HG03066 (cell line): ENCODE data around the gene DNAH1.

Experiments
- ATAC-seq: cut with Tn5 transposase; IDR thresholded peaks from one replicate; pipeline ENCODE4 v1.9.1; 2021; ENCODE audit warnings: low read depth; ENCODE audit not compliant: unreplicated experiment

DNAH1 gene

DNA sequence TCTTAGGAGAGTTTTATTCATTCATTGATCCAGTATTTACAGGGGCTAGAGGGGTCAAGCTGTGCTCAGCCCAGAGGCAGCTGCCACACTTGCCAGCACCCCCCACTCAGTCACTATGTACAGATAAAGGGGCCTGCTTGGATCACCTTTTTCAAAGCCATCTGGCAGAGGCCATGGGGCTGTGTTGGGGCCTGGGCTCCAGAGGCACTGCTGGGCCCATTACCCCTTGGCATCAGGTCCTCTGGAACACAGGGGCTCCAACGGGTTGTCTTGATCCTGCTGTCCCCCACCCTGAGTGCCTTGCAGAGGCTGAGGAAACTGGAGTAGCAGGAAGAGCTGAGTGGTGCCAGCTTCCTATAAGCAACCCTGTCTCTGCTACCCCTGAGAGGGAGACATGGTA is 84.9 kb downstream of the DNAH1 start:
- ATAC-seq: no peak

DNA sequence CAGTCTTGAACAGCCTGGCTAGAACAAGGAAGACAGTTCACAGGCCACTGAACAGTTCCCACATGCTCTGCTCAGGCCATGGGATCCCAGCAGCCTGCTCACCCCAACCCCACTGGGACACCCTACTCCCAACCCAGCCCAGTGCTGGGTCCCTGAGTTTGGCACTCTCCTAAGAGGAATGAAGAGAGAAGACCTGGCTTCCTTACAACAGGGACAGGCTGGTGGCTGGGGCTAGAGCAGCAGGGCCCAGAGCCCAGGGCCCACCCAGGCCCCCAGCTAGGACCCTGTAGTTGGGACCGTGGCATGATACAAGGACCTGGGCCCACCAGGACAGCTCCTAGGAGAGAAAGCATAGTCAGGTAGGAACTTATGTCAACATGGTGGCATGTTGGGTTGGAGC is 85.4 kb downstream of the DNAH1 start:
- no peak for ATAC-seq

DNA sequence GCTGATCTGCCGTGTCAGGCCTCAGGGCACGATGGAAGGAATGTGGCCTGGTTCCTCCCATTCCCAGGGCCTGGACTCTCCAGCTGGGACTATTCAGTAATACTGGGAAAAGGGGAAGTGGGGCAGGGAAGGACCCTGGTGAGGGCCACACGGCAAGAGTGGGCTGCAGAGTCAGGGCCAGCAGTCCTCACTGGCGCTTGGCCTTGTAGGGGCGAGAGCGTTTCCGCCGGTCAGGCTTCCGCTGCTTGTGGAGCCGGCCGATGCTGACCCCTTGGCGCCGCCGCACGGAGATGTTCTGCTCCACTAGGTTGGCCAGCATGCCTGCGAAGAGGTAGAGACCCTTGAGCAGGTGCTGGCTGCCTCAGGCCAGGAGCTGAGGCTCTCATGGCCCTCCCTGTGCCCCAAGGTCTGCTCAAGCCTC is 86.0 kb downstream of the DNAH1 start:
- no peak for ATAC-seq

DNA sequence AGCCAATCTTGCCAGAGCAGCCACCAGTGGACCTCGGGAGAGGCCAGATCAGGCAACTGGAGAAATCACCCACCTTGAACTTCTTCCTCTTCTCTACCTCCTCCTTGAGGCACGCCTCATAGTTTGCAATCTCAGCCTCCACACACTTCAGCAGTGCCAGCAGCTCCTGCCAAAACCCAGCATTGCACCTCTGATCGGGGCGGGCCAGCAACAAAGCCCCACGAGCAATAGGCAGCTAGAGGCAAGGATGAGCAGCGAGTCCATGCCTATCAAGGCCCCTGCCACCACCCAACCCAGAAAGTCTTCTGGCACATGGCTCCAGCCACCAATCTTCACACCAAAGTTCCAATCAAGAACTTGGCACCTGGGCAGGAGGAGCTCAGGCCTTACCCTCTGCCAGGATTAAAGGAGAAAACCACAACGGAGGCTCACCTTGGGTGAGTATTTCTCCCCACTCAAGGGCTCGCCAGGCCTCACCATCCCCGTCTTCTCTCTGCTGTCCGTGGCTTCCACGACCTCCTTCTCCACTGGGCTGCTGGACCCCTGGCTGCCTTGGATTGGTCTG is 86.7 kb downstream of the DNAH1 start:
- no peak for ATAC-seq

DNA sequence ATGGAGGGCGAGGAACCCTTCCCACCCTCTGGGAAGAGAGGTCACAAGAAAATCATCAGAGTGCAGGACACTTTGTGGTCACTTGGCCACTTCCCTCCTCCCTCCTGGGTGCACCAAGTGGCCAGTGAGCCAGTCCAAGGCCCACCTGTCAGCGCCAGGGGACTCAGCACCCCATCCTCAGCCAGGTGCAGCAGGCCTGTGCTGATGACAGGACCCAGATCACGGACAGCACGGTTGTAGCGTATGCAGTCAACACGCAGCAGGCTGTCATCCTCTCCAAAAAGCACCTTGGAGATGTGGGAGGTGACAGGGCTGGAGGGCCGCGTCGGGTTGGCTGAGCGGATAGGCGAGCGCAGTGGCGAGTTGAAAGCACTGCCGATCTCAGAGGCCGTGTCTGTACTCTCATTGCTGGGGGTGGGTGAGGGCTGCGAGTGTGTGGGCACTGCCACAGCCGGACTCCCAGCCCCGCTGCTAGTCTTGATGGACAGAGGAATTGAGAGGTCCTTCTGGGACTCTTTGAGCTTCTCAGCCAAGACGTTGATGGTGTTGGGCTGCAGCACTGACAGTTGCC is 87.2 kb downstream of the DNAH1 start:
- ATAC-seq: no peak

DNA sequence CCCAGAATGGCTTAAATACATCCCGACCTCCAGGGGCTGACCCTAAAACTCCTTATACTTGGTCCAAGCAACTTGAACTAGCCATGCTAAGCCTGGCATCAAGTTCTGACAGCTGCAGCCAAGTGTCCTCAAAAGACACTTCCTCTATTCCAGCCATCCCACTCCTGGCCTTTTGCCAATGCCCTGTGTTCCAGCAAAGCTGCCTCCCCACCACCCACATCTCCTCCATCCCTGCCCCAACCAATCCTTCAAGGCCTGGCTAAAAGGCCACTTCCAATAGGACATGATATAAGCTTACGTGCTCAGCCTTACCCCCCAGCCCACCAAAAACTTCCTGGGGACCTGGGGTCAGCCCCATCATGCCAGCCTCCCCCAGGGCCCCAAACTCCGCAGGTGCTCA is 87.8 kb downstream of the DNAH1 start:
- ATAC-seq: no peak

DNA sequence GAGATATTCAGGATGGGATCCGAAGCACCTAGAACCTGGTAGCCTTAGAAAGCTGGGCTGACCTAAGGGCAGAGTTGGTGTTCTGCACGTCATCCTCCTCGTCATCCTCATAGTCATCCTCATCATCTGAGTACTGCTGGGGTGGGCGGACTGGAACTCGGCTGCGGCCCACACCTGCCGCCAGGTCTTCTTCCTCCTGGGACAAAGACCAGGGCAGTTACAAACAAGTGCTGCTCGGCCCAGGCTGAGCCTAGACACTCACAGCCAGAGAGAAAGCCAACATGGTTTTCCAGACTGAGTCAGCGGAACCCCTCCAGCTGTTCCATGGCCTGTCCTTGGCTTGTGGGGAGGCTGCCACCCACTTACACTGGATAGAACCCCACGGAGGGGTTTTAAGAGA is 88.3 kb downstream of the DNAH1 start:
- no peak for ATAC-seq

DNA sequence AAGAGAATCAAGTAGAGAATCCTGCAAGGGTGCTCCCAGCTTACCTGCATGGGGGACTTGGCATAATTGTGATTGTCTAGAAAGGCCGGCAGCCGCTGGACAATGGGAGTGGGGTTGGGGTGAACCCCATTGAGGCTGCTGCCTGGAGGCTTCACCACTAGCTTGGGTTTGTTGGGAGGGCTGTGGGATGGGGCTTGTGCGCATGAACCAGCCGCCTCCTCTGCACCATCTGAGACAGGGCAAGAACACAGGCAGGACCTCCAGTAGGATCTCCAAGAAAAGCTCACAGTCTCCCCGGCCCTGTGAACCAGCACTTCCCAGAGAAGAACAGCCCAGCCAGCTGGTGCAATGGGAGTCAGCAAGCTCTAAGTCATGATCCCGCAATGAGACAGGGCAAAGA is 88.9 kb downstream of the DNAH1 start:
- no peak for ATAC-seq

DNA sequence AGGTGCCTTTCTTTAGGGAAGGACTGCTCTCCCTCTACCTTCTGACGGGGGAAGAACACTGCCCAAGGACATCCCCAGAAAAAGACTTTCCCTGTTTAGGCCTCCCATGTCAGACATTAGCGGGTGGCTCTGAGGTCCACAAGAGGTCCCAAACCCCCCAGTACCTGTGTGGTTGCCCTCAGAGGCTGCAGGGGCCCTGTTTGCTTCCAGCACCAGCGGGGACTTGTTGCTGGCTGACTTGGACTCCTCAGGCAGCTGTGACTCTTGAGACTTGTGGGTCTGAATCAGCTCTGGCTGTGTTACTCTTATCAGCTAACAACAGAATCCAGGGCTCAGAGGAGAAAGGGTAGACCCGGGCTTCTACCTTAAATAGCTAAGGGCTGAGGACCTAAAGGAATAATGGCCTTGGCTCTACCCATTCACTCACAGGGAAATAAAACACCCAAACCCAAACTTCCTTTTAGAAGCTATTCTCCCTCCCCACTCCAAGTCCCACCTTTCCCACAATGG is 89.5 kb downstream of the DNAH1 start:
- ATAC-seq: no peak

DNA sequence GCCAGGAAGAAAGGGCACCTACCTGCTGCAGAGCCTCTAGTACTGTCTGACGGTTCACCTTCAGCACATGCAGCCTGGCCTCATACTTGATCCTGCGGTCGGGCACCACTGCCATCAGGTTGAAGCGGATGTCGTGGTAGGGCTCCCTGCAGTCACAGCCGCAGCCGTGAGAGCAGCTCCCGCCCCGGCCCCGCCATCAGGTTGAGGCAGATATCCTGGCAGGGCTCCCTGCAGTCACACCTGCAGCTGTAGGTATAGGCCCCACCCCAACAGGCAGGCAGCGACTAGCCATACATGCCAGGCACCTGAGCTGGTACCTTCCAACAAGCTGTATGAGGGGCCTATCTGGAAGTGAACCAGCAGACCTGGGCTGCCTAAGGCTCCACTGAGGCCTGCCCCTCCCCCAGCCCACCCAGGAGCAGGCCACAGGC is 90.1 kb downstream of the DNAH1 start:
- no peak for ATAC-seq

DNA sequence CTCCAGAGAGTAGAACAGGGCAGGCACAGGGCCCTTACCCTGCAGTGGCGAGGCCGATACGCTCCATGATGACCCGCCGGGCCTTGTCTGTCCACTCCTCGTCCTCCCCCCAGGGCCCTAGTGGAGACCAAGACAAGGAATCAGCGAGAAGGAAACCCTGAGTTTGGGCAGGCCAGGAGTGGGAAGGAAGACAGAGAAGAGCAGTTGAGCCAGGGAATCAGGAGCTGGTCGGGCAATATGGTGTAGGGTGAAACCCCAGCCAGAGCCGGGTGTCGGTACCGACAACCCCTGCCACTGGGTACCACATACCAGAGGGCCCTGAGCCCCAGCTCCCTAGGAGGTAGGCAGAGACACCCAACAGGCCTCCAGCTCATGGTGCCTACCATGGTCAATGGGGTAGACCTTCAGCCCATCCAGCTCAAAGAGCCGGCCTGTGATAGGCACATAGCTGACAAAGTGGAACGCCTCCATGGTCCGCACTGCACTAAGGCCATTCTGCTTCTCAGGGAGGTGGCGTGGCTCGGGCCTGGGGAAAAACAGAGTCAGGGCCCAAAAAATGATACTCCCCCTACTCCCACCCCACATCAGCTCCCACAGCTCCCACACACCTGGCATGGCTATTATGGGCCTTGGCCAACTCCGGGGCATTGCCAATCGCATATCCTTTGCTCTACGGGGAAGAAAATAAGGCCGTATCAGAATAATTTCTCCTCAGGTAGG is 90.8 kb downstream of the DNAH1 start:
- ATAC-seq: no peak

DNA sequence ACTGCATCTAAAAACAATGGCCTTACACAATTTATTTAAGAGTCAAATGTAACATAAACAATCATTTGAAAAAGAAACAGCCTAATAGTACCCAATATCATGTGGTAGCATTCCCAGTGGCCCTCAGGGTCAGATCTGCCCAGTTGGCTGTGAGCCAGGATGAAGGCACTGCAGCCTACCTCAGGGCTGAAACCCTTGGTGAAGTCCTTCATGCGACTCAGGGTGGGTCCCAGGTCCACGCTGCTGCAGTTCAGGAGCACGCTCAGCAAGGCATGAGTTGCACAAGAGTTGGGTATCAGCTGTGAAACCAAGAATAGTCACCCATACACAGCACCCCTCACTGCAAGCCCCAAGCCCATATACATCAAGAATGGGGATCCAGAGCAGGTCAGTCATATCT is 91.7 kb downstream of the DNAH1 start:
- ATAC-seq: no peak

DNA sequence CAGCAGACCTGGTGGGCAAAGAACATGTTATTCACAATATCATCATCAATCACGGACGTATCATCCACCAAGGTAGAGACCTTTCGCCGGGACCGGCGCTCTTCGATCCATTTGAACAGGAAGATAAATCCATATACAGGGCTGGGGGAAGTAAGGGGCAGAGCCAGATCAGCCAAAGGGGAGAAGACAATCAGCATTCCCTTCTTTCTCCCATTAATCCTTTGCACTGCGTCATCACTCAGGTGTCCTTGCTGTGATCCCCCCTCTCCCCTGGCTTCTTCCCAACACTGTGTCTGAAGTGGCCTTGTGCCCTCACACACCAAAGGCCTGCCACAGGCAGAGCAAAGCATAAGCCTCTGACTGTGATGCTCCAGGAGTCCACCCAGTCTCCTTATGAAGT is 92.3 kb downstream of the DNAH1 start:
- no peak for ATAC-seq

DNA sequence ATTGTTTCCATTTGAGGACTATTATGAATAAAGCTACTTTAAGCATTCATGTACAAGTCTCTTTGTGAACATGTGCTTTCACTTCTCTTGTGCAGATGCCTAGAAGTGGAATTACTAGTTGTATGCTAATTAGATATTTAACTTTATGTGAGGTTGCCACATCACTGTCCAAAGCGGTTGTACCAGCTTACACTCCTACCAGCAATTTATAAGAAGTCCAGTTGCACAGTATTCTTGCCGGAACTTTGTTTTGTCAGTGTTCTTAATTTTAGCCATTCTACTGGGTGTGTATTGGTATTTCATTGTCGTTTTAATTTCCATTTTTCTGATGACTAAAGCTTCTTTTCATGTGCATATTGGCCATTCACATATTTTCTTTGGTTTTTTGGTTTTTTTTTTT is 99.7 kb downstream of the DNAH1 start:
- no peak for ATAC-seq

DNA sequence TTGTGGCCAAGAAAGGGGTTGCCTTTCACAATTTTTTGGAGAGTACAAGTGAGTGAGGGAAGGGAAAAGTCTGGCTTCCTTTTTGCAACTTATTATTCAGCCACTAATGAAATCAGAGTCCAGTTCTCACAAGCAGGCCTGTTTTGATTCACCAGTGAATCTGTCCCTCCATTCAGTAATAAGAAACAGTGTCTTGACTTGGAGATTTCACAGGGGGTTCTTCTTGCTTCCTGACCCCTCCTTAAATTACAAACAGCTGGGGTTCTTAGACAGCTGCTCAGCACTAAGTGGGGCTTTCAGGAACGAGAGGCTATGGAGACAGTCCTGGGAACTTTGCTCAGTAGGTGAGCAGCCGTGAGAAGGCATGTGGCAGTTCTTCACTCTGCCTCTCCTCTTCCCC is 104.3 kb downstream of the DNAH1 start:
- ATAC-seq: no peak

DNA sequence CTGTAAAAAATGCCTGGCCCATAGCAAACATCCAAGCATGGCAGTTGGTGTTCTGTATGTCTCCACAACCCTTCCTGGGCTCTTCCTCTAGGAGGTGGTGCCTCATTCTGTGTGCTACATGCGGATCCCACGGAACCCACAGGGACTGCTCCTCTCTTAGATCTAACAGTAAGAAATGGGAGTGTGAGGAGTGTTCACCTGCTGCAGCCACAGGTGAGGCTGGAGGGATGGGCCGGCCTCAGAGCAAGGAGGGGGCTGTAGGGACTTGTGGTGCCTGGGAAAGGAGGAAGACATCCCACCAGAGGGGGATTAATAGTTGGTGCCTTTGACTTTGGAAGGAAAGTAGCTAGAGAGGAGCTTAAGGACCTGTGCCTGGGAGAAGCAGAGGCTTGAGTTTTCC is 106.5 kb downstream of the DNAH1 start:
- ATAC-seq: no peak

DNA sequence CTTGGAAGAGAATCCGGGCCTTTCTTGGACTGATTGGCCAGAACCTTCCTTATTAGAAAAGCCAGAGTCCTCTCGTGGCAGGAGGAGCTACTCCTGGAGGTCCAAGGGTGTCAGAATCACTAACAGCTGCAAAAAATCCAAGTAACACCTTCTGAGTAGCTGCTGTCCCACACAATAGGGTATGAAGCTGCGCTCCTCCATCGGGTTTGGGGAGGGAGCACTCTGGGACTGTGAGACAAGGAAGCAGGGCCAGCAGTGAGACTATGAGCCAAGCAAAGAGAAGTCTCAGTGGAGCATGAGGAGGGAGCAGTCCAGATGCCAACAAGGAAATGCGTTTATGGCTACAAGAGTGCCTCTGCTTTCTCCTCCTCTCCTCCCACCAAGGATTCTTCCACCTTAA is 107.1 kb downstream of the DNAH1 start:
- no peak for ATAC-seq

DNA sequence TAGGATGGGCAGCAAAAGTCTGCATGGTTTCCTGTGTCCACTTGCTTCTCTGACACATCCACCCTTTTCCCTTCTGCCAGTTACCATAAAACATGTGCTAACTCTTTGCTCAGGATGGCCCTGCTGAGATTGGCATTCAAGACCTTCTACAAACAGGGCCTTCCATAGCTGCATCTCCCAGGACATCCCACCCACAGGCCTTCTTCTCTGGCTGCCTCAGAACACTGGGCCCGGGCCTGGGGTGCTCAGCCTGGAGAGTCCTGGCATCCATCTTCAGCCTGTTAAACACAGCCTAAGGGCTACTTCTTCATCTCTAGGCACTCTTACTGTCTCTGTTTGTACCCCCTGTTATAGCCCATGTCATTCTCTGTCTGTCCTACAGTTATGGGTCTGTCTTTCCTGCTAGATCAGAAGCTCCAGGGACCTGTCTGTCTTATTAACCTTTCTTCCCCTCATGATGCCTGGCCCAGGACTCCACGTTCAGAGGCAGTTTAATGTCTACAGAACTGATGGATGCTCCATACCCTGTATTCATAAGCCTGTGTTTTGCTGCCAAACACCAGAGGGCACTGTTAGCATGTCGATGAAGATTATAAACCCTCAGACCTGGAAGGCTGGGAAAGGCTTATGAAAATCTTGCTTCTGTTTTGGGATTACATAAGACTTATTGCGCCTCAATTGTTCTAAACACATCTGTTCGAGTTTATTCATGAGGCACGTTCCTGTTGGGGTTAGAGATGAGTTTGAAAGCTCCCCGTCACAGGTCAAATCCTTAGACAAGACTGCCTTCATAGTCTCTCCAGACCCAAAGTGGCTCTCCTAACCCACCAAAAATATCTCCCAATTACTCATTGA is 112.3 kb downstream of the DNAH1 start:
- ATAC-seq: no peak

DNA sequence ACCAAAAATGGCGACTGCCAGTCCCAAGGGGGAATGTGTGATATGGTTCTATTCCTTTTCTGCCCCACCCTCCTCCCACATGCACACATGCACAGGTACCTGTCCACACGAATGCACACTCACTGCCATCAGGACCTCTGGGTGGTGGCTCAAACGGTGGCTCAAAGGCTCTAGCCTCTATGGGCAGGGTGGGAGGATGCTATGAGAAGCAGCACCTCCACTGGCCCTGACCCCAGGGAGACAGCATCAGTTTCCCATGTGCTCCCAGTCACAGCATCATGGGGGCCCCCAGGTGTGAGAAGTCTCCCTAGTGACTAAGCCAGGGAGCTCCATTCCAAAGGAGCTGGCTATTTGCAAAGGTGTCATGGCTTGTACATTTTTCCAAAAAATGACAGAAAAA is 112.9 kb downstream of the DNAH1 start:
- ATAC-seq: no peak

DNA sequence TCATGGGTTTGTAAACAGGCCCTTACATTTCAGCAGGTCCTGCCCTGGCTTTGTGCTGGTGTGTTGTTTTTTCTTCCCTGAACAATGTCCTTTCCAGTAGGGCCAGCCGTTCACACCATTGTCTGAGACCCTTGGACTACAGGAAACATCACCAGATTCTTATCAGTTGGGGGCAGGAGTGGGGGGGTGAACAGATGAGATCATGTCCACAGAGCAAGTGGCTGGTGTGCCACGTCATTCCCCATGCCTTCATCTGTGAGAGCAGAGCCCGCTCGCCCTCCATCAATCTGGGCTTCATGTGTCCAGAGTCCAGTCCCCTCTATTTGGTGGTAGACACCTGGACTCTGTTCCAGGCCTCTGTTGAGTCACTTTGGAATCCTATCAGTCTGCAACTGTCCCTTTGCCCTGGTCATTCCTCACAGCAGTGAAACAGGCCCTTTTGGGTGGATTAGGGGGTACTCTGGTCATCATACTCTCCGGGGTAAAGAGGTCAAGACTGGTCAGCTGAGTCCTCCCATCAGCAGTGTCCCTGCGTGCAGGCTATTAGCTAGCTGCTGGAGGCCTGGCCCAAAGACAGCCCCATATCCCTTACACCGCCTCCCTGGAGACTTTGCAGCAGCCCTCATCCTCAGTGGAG is 113.8 kb downstream of the DNAH1 start:
- ATAC-seq: no peak

DNA sequence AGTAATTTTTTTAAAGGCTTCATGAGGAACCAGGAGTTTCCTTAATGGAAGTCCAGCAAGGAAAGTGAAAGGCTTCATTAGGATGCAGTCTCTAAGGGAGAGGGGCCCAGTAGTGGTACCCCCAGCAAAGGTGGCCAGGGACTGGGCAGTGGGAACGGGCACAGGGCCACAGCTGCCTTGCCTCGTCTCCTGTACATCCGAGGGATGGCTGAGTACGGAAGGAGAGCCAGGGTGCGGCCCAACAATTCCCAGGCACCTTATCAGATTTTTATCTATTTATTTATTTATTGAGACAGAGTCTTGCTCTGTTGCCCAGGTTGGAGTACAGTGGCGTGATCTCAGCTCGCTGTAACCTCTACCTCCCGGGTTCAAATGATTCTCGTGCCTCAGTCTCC is 114.3 kb downstream of the DNAH1 start:
- ATAC-seq: no peak
